ENCODE data around the gene ASH1L.

GRCh38 chr1:155529929-155530328 lies 32.7 kb downstream of the ASH1L start:
- TF ChIP-seq, protein P1, sequence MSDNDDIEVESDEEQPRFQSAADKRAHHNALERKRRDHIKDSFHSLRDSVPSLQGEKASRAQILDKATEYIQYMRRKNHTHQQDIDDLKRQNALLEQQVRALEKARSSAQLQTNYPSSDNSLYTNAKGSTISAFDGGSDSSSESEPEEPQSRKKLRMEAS (IDR thresholded peaks at IDR 0.05; ENCODE audit: insufficient read depth, insufficient read length), result no peak
- TF ChIP-seq, protein P2, sequence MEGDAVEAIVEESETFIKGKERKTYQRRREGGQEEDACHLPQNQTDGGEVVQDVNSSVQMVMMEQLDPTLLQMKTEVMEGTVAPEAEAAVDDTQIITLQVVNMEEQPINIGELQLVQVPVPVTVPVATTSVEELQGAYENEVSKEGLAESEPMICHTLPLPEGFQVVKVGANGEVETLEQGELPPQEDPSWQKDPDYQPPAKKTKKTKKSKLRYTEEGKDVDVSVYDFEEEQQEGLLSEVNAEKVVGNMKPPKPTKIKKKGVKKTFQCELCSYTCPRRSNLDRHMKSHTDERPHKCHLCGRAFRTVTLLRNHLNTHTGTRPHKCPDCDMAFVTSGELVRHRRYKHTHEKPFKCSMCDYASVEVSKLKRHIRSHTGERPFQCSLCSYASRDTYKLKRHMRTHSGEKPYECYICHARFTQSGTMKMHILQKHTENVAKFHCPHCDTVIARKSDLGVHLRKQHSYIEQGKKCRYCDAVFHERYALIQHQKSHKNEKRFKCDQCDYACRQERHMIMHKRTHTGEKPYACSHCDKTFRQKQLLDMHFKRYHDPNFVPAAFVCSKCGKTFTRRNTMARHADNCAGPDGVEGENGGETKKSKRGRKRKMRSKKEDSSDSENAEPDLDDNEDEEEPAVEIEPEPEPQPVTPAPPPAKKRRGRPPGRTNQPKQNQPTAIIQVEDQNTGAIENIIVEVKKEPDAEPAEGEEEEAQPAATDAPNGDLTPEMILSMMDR (IDR thresholded peaks at IDR 0.05; ENCODE audit: extremely low read depth in 1 of 2, insufficient read depth in 1 of 2, low read depth in 1 of 2, low read length in 2 of 2), result no peak
- TF ChIP-seq EZH2 (IDR thresholded peaks at IDR 0.05; ENCODE audit: borderline replicate concordance, low read depth, low read length, severe bottlenecking), result no peak
- no peak for TF ChIP-seq POLR2A (IDR thresholded peaks at IDR 0.05; ENCODE audit: low read depth, low read length)
- no peak for TF ChIP-seq MYC (IDR thresholded peaks at IDR 0.05; ENCODE audit: low read depth, low read length)
- no peak for TF ChIP-seq POLR2AphosphoS5 (IDR thresholded peaks at IDR 0.05; ENCODE audit: insufficient read depth, low read depth, low read length)
- TF ChIP-seq JUN (IDR thresholded peaks at IDR 0.05; ENCODE audit: borderline replicate concordance, insufficient read depth, insufficient read length, low read depth), result no peak
- TF ChIP-seq GATA2 (IDR thresholded peaks at IDR 0.05; ENCODE audit: insufficient read depth, insufficient read length, low read depth, low read length), result no peak
- no peak for TF ChIP-seq FOS (IDR thresholded peaks at IDR 0.05; ENCODE audit: borderline replicate concordance, insufficient read depth, low read length)

Measured in endothelial cell of umbilical vein (primary cell).